Right kidney (tissue), 1 donor: ENCODE measurements around the gene GABRR2.
"Not testable (repeated sequence)": the region's sequence is repeated elsewhere in the genome, so short reads cannot be mapped to it uniquely, and the experiment has no call there.

Source experiments
- DNase-seq: peaks from one replicate; pipeline ENCODE4 v3.0.0-alpha.2; 2016

The GABRR2 gene

GRCh38 chr6:89324304-89324703 lies 9.2 kb upstream of the GABRR2 start:
- no peak for DNase-seq

GRCh38 chr6:89323511-89323971 lies 8.4 kb upstream of the GABRR2 start:
- no peak for DNase-seq

- DNase-seq: no peak
These were observed 6.3 kb upstream of the GABRR2 start for GRCh38 chr6:89321131-89321970.

GRCh38 chr6:89320012-89320559 lies 5.0 kb upstream of the GABRR2 start:
- DNase-seq: no peak

GRCh38 chr6:89317067-89317466 lies 2.0 kb upstream of the GABRR2 start:
- DNase-seq: no peak

- DNase-seq: no peak
These were observed 407 bp downstream of the GABRR2 start for GRCh38 chr6:89314692-89315091.

GRCh38 chr6:89313006-89313405 lies 2.1 kb downstream of the GABRR2 start:
- no peak for DNase-seq

- DNase-seq: peak; percentile 47
These were observed 3.1 kb downstream of the GABRR2 start for GRCh38 chr6:89311853-89312531.

- DNase-seq: no peak
These were observed 3.6 kb downstream of the GABRR2 start for GRCh38 chr6:89311530-89311852.

- no peak for DNase-seq
These were observed 4.2 kb downstream of the GABRR2 start for GRCh38 chr6:89310929-89311328.

- no peak for DNase-seq
These were observed 6.3 kb downstream of the GABRR2 start for GRCh38 chr6:89308525-89309395.

GRCh38 chr6:89304517-89304916 lies 10.6 kb downstream of the GABRR2 start:
- DNase-seq: not testable (repeated sequence)

- no peak for DNase-seq
These were observed 12.2 kb downstream of the GABRR2 start for GRCh38 chr6:89302936-89303335.

GRCh38 chr6:89302195-89302770 lies 12.8 kb downstream of the GABRR2 start:
- DNase-seq: no peak

GRCh38 chr6:89301586-89302194 lies 13.4 kb downstream of the GABRR2 start:
- DNase-seq: no peak

GRCh38 chr6:89299466-89299850 lies 15.6 kb downstream of the GABRR2 start:
- DNase-seq: no peak

- no peak for DNase-seq
These were observed 16.2 kb downstream of the GABRR2 start for GRCh38 chr6:89298680-89299465.

- no peak for DNase-seq
These were observed 17.3 kb downstream of the GABRR2 start for GRCh38 chr6:89297695-89298351.

- no peak for DNase-seq
These were observed 19.1 kb downstream of the GABRR2 start for GRCh38 chr6:89295981-89296380.

- DNase-seq: not testable (repeated sequence)
These were observed 20.0 kb downstream of the GABRR2 start for GRCh38 chr6:89295116-89295515.
